CD4-positive, alpha-beta memory T cell (primary cell): Measurements from ENCODE around the gene CDKN2B. TPM values are rescaled to one million over a fixed set of nuclear protein-coding genes. Genes with fewer than 3 reads are reported as not detected.

Experiments
- CTCF ChIA-PET: fragments of 350-600 bp; sonication (Branson Sonifier 250); formaldehyde crosslinking; loops from one replicate; lab custom pipeline; 2021; ENCODE audit warnings: inconsistent platforms; ENCODE audit not compliant: partially characterized antibody; lab: Charles Lee
- POLR2A ChIA-PET: fragments of 350-600 bp; sonication (Branson Sonifier 250); formaldehyde crosslinking; loops from one replicate; lab custom pipeline; 2021; ENCODE audit not compliant: partially characterized antibody; lab: Charles Lee
- DNase-seq, 5 donors: peaks; one replicate each; pipeline versions ENCODE4 v3.0.0 to v3.0.0-alpha.2; 2020 to 2022; ENCODE audit warnings: mixed read lengths in 1 of 5
- H3K27ac ChIP-seq: one replicate; pipeline ENCODE4 v1.7.0; 2013; ENCODE audit warnings: low read depth, low read length
- H3K27me3 ChIP-seq: 2 replicates; pipeline ENCODE4 v1.7.0; 2013; ENCODE audit warnings: mild to moderate bottlenecking, low read length, moderate library complexity; ENCODE audit not compliant: insufficient read depth
- H3K36me3 ChIP-seq: 2 replicates; pipeline ENCODE4 v1.7.0; 2013; ENCODE audit warnings: mild to moderate bottlenecking, low read length, moderate library complexity; ENCODE audit not compliant: insufficient read depth
- H3K4me1 ChIP-seq: 2 replicates; pipeline ENCODE4 v1.7.0; 2013; ENCODE audit warnings: mild to moderate bottlenecking, low read length, moderate library complexity; ENCODE audit not compliant: insufficient read depth
- H3K4me3 ChIP-seq, 2 donors: one replicate each; pipeline ENCODE4 v1.7.0; 2013; ENCODE audit warnings: low read length in 2 of 2, mild to moderate bottlenecking in 1 of 2
- H3K9me3 ChIP-seq, 2 donors: one replicate each; pipeline ENCODE4 v1.7.0; 2013; ENCODE audit warnings: low read length in 2 of 2, control low read depth in 1 of 2; ENCODE audit not compliant: control insufficient read depth in 1 of 2
- H3K27ac Mint-ChIP-seq, 7 donors: one replicate each; pipeline ENCODE4 v1.8.0; 2020 to 2021; ENCODE audit warnings: mixed read lengths in 7 of 7, mild to moderate bottlenecking in 6 of 7, inconsistent platforms in 3 of 7, moderate library complexity in 3 of 7
- H3K27me3 Mint-ChIP-seq, 2 donors: one replicate each; pipeline ENCODE4 v1.8.0; 2020 to 2021; ENCODE audit warnings: mixed read lengths in 2 of 2
- H3K36me3 Mint-ChIP-seq, 2 donors: one replicate each; pipeline ENCODE4 v1.8.0; 2020 to 2021; ENCODE audit warnings: mixed read lengths in 2 of 2, inconsistent platforms in 1 of 2, mild to moderate bottlenecking in 1 of 2
- H3K4me1 Mint-ChIP-seq, 4 donors: one replicate each; pipeline ENCODE4 v1.8.0; 2020 to 2021; ENCODE audit warnings: mixed read lengths in 4 of 4, mild to moderate bottlenecking in 1 of 4
- H3K4me3 Mint-ChIP-seq, 8 donors: one replicate each; pipeline ENCODE4 v1.8.0; 2020 to 2021; ENCODE audit warnings: mixed read lengths in 8 of 8, mild to moderate bottlenecking in 7 of 8, moderate library complexity in 6 of 8, inconsistent platforms in 3 of 8
- H3K9me3 Mint-ChIP-seq, 8 donors: one replicate each; pipeline ENCODE4 v1.8.0; 2020 to 2021; ENCODE audit warnings: mixed read lengths in 8 of 8, mild to moderate bottlenecking in 5 of 8, inconsistent platforms in 3 of 8, moderate library complexity in 1 of 8
- intact Hi-C: fragments of 100-400 bp; cut with micrococcal nuclease; formaldehyde crosslinking; loops from one replicate; pipeline ENCODE4 v1.15.1; 2023
- polyA plus RNA-seq, 2 donors: library from polyadenylated mRNA; unstranded; fragments of 300-500 nt; fragmentation: Illumina TruSeq; gene quantifications; one replicate each; pipeline ENCODE4 v1.2.3, GENCODE V29; 2021
- total RNA-seq, 2 experiments: library from RNA; stranded (reverse); gene quantifications; one replicate each; pipeline ENCODE4 v1.2.3, GENCODE V29; 2021

CDKN2B gene
- total and polyA plus RNA-seq, 4 experiments from 2014 or later: 0.26 to 2.1 (median 0.64) TPM

DNA sequence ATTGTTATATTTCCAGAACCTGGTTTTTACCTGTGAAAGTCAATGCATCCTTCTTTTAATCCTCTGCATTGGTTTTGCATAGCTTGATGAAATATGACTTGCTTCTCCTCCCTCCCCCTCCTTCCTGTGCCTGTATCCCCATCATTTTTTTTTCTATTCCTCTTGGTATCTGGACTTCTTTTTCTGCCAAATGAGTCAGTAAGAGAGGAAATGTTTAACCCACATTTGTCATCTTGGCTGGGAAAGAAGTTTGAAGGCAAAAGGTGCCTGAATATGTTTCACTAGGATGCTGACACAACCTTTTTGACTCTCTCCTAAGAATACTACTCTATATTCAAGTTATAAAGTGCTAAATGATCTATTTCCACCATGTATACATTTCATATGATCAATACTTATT lies 35.5 kb upstream of the CDKN2B start:
- Histone ChIP-seq H3K27me3 (no peaks in the 10 kb centered on the region), H3K4me3 (no peak overlapping the region), H3K4me1 (peaks cover 27% of the 10 kb centered on the region), H3K36me3 (no peaks in the 10 kb centered on the region), H3K9me3 (no peaks in the 10 kb centered on the region), H3K27ac (no peak overlapping the region)
- no peak overlapping the region for H3K27ac Mint-ChIP-seq
- no peaks in the 10 kb centered on the region for H3K36me3 Mint-ChIP-seq
- no peak overlapping the region for H3K4me3 Mint-ChIP-seq
- H3K9me3 Mint-ChIP-seq: no peaks in the 10 kb centered on the region
- peaks cover 6 to 14% (median 11%) of the 10 kb centered on the region in 4 donors for H3K4me1 Mint-ChIP-seq
- no peak for DNase-seq
- ChIA-PET CTCF (interaction anchor here (14.7 kb wide), 1 partner anchor 233 kb away, joined by 349 read pairs; no protein-coding TSS in a partner anchor), POLR2A (interaction anchor here (0.6 kb wide), 1 partner anchor 9 kb away, joined by 3 read pairs; no protein-coding TSS in a partner anchor)
- no peaks in the 10 kb centered on the region for H3K27me3 Mint-ChIP-seq
- intact Hi-C loops: no loop called here

DNA sequence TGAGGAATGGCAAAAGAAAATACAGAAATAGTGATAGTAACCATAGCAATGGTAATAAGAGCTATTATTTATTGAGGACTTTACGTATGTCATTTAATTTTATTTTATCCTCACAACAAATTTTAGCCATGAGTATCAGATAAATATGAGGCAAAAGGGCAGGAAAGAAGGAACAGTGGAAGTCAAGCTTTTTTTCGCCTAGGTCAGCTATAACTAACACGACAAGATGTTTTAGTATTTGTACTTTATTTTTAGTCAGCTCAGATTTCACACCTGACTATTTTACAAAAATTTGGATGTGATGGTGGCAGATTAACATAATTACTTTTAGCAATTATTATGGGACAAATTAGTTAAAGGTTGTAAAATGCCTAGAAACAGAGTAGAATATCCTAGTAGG lies 34.8 kb upstream of the CDKN2B start:
- H3K4me3 ChIP-seq: no peak overlapping the region
- ChIA-PET POLR2A (interaction anchor here (0.6 kb wide), 1 partner anchor 8 kb away, joined by 3 read pairs; no protein-coding TSS in a partner anchor), CTCF (interaction anchor here (0.7 to 14.7 kb wide), 3 partner anchors 36 to 232 kb away, joined by 3 to 349 read pairs (median 4); no protein-coding TSS in a partner anchor)
- H3K27ac ChIP-seq: no peak overlapping the region
- H3K4me1 Mint-ChIP-seq: peaks cover 6 to 14% (median 12%) of the 10 kb centered on the region in 4 donors
- no peaks in the 10 kb centered on the region for H3K27me3 Mint-ChIP-seq
- intact Hi-C loops: no loop called here
- no peaks in the 10 kb centered on the region for H3K36me3 ChIP-seq
- no peak overlapping the region for H3K27ac Mint-ChIP-seq
- DNase-seq: no peak
- H3K9me3 ChIP-seq: no peaks in the 10 kb centered on the region
- H3K27me3 ChIP-seq: no peaks in the 10 kb centered on the region
- H3K4me1 ChIP-seq: peaks cover 27% of the 10 kb centered on the region
- no peaks in the 10 kb centered on the region for H3K36me3 Mint-ChIP-seq
- no peak overlapping the region for H3K4me3 Mint-ChIP-seq
- H3K9me3 Mint-ChIP-seq: no peaks in the 10 kb centered on the region

DNA sequence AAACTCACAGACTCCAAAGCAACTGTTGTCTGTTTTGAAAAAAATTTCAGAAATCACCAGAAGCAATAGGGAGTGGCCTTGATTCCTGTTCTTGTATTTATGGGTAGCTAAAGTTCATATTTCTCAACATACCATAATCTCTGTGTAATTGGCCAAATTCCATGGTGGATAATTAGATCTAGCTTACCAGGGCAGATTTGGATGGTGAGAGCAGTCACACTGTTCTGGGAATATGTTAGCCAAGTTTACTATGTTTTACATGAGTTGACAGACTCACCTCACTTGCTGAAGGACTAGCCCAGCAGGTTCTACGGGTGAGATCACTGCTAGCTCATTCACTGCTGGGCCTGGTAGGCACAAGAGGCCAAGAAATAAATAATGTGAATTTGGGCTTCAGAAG lies 32.7 kb upstream of the CDKN2B start:
- peaks cover 8 to 10% (median 9%) of the 10 kb centered on the region in 4 donors for H3K4me1 Mint-ChIP-seq
- no peak for DNase-seq
- H3K27me3 Mint-ChIP-seq: no peaks in the 10 kb centered on the region
- Histone ChIP-seq H3K27ac (no peak overlapping the region), H3K27me3 (no peaks in the 10 kb centered on the region), H3K4me3 (no peak overlapping the region), H3K36me3 (no peaks in the 10 kb centered on the region), H3K4me1 (peaks cover 25% of the 10 kb centered on the region), H3K9me3 (no peaks in the 10 kb centered on the region)
- POLR2A ChIA-PET: interaction anchor here (1.3 kb wide), 1 partner anchor 229 kb away, joined by 3 read pairs; no protein-coding TSS in a partner anchor
- intact Hi-C loops: no loop called here
- H3K27ac Mint-ChIP-seq: no peak overlapping the region
- CTCF ChIA-PET: interaction anchor here (1.0 to 14.7 kb wide), 4 partner anchors 10 to 230 kb away, joined by 3 to 349 read pairs (median 8); partner anchors contain the start of gene CDKN2B
- H3K9me3 Mint-ChIP-seq: no peaks in the 10 kb centered on the region
- H3K36me3 Mint-ChIP-seq: no peaks in the 10 kb centered on the region
- H3K4me3 Mint-ChIP-seq: no peak overlapping the region

DNA sequence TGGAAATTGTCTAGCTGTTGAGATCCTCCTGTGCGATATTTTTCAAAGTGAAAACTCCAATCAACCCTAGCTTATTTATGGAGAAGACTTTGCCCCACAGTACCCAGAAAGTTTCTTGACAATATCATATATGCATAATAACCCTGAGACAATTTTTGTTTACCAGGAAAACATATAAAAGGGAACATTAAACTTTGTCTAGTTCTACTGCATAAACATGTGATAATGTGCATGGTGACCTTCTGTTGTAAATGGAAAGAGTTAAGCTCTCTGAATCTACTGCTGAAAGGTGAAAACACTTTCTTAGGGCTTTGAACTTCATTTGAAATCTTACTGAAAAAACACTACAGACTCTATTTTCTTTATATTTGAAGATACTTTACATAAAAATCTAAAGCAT lies 32.2 kb upstream of the CDKN2B start:
- no peak for DNase-seq
- no peak overlapping the region for H3K4me3 ChIP-seq
- Mint-ChIP-seq H3K4me1 (peaks cover 4 to 7% (median 5%) of the 10 kb centered on the region in 4 donors), H3K4me3 (no peak overlapping the region), H3K9me3 (no peaks in the 10 kb centered on the region), H3K27ac (no peak overlapping the region), H3K36me3 (no peaks in the 10 kb centered on the region), H3K27me3 (no peaks in the 10 kb centered on the region)
- H3K9me3 ChIP-seq: no peaks in the 10 kb centered on the region
- intact Hi-C loops: no loop called here
- POLR2A ChIA-PET: interaction anchor here (1.3 kb wide), 1 partner anchor 229 kb away, joined by 3 read pairs; no protein-coding TSS in a partner anchor
- H3K27ac ChIP-seq: no peak overlapping the region
- no peaks in the 10 kb centered on the region for H3K27me3 ChIP-seq
- H3K36me3 ChIP-seq: no peaks in the 10 kb centered on the region
- CTCF ChIA-PET: interaction anchor here (0.9 to 14.7 kb wide), 5 partner anchors 10 to 229 kb away, joined by 3 to 349 read pairs (median 4); partner anchors contain the start of gene CDKN2B
- H3K4me1 ChIP-seq: peaks cover 20% of the 10 kb centered on the region

DNA sequence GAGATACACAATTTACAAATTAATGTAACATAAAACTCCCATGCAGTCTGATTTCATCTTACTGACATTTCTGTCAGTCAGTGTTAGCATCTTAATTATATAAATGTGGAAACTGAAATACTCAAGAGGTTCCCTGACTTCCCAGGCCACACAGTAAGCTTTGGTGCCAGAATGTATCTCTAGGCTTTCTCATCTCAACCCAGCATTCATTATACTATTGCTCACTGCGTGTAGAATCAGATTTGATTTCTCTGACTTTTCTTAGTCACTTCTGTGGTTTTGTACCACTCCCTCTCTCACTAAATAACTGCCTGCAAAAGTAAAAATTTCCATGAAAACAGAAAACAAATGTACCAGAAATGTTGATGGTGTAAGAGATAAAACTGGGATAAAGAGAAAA lies 31.7 kb upstream of the CDKN2B start:
- Histone ChIP-seq H3K36me3 (no peaks in the 10 kb centered on the region), H3K4me3 (no peak overlapping the region), H3K9me3 (no peaks in the 10 kb centered on the region), H3K4me1 (peaks cover 14% of the 10 kb centered on the region), H3K27me3 (no peaks in the 10 kb centered on the region), H3K27ac (no peak overlapping the region)
- no peak for DNase-seq
- Mint-ChIP-seq H3K36me3 (no peaks in the 10 kb centered on the region), H3K27me3 (no peaks in the 10 kb centered on the region), H3K4me3 (peak overlapping the region in 1 of 8 donors; percentile 11), H3K4me1 (peaks cover 0 to 4% (median 3%) of the 10 kb centered on the region in 4 donors), H3K9me3 (no peaks in the 10 kb centered on the region), H3K27ac (peak overlapping the region in 3 of 7 donors; percentile 32 to 54 (median 51))
- intact Hi-C loops: no loop called here
- ChIA-PET POLR2A (no interaction called here), CTCF (interaction anchor here (0.9 to 14.7 kb wide), 4 partner anchors 11 to 229 kb away, joined by 3 to 349 read pairs (median 8); partner anchors contain the start of gene CDKN2B)

DNA sequence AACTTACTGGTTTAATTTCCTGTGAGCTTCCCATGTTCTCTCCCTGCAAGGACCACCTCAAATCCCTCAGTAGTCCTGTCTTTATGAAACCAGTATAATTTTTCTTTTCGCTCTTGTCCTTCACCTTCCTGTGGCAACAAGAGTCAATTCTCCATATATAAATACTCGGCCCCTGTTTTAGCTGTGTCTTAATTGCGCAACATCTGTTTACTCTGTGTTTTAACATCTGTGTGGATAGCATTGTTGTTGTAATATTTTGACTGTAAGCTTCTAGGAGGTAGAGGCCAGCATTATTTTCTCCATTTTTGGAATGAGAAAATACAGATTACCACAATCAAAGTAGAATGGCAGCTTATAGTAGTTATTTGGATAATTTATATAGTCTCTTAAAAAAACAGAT lies 30.2 kb upstream of the CDKN2B start:
- H3K4me1 Mint-ChIP-seq: peaks cover 0 to 8% (median 4%) of the 10 kb centered on the region in 4 donors
- no peak overlapping the region for H3K27ac Mint-ChIP-seq
- ChIA-PET POLR2A (interaction anchor here (1.3 kb wide), 1 partner anchor 226 kb away, joined by 4 read pairs; no protein-coding TSS in a partner anchor), CTCF (interaction anchor here (0.9 to 14.7 kb wide), 7 partner anchors 9 to 227 kb away, joined by 3 to 349 read pairs (median 4); partner anchors contain the start of gene CDKN2B)
- H3K9me3 Mint-ChIP-seq: no peaks in the 10 kb centered on the region
- no peaks in the 10 kb centered on the region for H3K27me3 ChIP-seq
- no peaks in the 10 kb centered on the region for H3K36me3 ChIP-seq
- no peaks in the 10 kb centered on the region for H3K9me3 ChIP-seq
- intact Hi-C loops: loop anchor here (5.0 kb wide), 2 partner anchors 78 to 413 kb away; no protein-coding TSS in a partner anchor
- peaks cover 11% of the 10 kb centered on the region for H3K4me1 ChIP-seq
- no peak overlapping the region for H3K27ac ChIP-seq
- H3K36me3 Mint-ChIP-seq: no peaks in the 10 kb centered on the region
- no peaks in the 10 kb centered on the region for H3K27me3 Mint-ChIP-seq
- DNase-seq: no peak
- H3K4me3 Mint-ChIP-seq: no peak overlapping the region
- no peak overlapping the region for H3K4me3 ChIP-seq

DNA sequence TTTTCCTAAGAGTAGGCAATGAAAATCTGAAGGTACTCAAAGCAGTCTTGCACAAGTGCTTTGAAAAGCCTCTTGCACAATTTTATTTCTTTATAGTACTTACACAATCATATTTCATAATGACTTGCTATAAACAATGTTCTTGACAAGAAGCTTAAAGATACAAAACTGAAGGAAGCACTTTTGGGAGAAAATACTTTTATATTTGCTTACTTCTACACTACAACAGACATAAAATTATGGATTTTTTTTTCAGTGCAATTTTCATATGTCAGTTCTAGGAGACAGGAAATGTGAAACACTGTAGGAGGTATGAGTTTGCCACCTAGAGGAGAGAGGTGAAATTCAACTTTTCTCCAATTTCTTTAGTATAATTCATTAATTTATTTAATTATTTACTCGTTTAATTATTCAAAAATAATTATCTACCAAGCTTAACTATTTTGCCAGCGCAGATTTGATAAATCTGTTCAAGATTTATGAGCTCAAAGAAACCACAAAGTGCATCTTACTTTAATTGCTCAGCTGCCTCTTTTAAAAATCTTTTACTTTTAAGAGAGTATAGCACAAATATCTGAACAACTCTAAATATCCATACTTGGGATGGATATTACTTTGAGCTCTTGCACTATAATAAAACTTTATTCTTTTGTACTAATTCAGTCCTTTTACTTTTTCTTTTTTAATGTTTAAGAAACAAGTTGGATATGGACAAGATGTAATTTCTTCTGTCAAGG lies 29.0 kb upstream of the CDKN2B start:
- intact Hi-C loops: loop anchor here (1.0 to 5.0 kb wide), 4 partner anchors 30 to 414 kb away; no protein-coding TSS in a partner anchor
- Histone ChIP-seq H3K27me3 (no peaks in the 10 kb centered on the region), H3K4me3 (no peak overlapping the region), H3K27ac (no peak overlapping the region), H3K9me3 (no peaks in the 10 kb centered on the region), H3K36me3 (no peaks in the 10 kb centered on the region), H3K4me1 (peaks cover 11% of the 10 kb centered on the region)
- Mint-ChIP-seq H3K36me3 (no peaks in the 10 kb centered on the region), H3K27me3 (no peaks in the 10 kb centered on the region), H3K27ac (no peak overlapping the region), H3K4me3 (no peak overlapping the region), H3K9me3 (no peaks in the 10 kb centered on the region), H3K4me1 (peaks cover 0 to 8% (median 4%) of the 10 kb centered on the region in 4 donors)
- peak in 4 of 5 donors; percentile 22 to 39 (median 32) for DNase-seq
- ChIA-PET POLR2A (interaction anchor here (2.2 kb wide), 1 partner anchor 225 kb away, joined by 10 read pairs; no protein-coding TSS in a partner anchor), CTCF (interaction anchor here (0.8 to 14.7 kb wide), 21 partner anchors 8 to 250 kb away, joined by 3 to 349 read pairs (median 3); partner anchors contain the start of genes CDKN2B and MTAP)
